T47D (cell line): ENCODE measurements around the gene SLC30A4.

Experiments
- DNase-seq, 2 experiments: peaks; one replicate each; pipeline versions ENCODE4 v3.0.0 to v3.0.0-alpha.2; 2011 to 2012; ENCODE audit warnings: low read depth in 1 of 2, low spot score in 1 of 2
- JUND ChIP-seq: IDR thresholded peaks from 2 replicates; pipeline ENCODE4 v1.6.1; 2012; ENCODE audit warnings: low read depth
- in situ Hi-C: cut with HindIII; loops from 2 replicates; pipeline ENCODE4 v1.10.0; 2016; ENCODE audit warnings: low sequenced_read_pairs, low pct_unique_long_range_greater_than_20kb

Gene SLC30A4

DNA sequence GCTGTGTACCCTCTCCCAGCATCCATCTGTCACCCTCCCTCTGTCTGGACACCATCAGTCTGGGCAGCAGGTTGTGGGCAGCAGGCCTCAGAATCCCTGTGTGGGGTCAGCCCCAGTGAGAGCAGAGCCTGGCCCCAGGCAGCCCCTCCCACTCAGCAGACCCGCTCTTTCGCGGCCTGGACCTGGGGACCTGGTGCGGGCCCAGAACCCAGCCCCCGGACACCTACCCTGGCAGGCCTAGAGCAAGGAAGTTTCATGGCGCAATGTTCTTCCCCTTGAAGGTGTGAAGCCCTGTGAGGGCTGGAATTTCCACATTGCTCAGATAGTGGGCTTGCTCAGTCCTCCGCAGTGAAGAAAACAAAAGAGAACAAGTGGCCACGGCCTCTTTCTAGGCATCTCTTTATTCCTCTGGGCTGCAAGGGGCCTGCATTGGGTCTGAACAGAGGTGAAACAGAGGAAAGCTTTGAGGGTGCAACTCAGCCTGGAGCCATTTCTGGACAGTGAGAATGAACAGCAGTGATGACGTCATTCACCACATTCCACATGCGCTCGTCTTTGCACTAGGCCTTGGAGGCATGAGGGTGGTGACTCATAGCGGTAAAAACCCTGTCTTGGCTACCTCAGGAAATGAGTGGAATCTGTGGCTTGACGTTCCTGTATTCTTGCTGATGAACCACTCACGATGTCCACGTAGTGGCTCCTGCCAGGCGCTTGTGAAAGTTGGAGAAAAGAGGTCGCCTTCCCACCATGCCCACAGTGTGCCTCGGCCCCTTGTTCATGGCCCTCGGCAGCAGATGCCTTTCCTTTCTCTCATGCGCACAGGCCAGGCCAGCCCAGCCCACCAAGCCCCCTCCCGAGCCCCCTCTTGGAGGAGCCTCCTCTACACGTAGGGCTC, 66.1 kb downstream of the SLC30A4 start:
- TF ChIP-seq JUND, result no peak; the same call in 1 of the 2 replicates
- in situ Hi-C loops, result no loop called here
- peak; percentile 49 to 82 for DNase-seq

DNA sequence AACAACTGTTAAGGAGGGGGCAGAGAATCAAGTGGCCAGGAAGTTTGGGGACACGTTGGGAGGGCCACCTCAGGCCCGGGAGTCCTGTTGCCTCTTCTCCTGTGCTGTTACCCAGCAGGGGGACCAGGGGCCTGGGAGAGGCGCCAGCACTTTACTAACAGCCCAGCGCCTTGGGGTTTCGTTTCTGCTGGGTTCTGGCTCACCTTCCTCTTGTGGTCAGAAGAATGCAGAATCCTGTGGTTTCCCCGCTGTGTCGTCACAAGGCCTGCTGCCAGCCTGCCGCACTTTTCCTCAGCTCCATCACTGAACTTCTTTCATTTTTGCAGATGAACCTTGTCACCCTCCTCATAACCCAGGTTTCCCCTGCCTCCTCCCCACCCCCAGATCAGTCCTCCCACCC, 67.7 kb downstream of the SLC30A4 start:
- in situ Hi-C loops, result no loop called here
- peak; percentile 58 to 82 for DNase-seq
- TF ChIP-seq JUND, result no peak

DNA sequence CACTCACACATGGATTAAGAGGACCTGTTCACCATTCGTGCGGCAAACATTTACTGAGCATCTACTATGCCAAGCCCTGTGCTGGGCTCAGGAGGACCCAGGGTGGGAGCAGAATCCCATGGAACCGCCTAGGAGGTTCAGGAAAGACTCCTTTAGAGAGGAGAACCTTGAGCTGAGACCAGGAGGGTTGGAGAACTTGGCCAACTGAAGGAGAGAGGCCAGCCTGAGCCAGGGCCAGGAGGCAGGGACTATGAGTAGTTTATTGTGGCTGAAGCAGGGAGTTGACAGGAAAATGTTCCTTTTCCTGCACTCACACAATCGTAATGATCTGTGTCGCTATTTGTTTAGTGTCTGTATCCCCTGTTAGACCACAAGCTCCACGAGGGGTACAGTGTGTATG, 71.3 kb downstream of the SLC30A4 start:
- no peak for DNase-seq
- no peak for TF ChIP-seq JUND
- in situ Hi-C loops, result no loop called here

GRCh38 chr15:45449916-45450867, 72.4 kb downstream of the SLC30A4 start:
- no peak for TF ChIP-seq JUND
- in situ Hi-C loops, result no loop called here
- DNase-seq, result no peak

- in situ Hi-C loops, result no loop called here
- no peak for TF ChIP-seq JUND
- no peak for DNase-seq
These were observed 73.2 kb downstream of the SLC30A4 start for GRCh38 chr15:45449395-45449794.

DNA sequence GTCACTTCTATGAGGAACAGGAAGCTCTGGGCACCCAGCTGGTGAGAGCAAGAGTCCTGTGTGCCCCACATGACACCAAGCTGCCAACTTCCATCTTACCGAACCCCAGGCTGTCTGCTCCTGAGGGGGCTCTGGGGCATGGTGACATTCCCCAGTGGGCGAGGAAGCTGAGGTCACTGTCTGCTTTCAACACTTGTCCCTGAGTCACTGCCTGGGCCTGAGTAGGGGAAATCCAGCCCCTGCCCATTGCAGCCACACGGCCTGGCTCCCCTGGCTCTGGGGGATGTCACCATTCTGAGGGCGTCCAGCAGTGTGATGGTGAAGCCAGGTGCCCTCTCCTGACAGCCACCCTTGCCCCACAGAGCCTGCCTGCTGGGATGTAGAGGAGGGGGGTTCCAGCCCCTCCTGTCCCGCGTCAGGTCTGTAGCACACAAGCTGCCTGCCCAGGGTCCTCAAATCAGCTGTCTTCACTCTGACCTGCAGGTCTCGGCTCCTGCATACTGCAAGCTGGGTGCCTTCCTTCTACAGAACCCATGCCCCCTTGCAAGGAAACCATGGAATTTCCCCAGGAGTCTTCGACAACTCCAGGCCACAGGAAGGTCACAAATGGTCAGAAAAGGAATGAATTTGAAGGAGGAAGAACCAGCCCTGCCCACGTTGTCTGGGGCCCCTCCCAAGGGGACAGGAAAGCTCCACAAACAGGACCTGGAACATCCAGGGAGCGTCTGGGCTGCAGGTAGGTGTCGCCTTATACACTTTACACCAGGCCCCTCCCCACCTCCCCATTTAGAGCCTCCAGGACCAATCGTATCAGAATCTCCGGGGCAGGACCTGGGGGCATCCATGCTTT, 74.3 kb downstream of the SLC30A4 start:
- TF ChIP-seq JUND, result no peak
- DNase-seq, result no peak
- in situ Hi-C loops, result no loop called here

DNA sequence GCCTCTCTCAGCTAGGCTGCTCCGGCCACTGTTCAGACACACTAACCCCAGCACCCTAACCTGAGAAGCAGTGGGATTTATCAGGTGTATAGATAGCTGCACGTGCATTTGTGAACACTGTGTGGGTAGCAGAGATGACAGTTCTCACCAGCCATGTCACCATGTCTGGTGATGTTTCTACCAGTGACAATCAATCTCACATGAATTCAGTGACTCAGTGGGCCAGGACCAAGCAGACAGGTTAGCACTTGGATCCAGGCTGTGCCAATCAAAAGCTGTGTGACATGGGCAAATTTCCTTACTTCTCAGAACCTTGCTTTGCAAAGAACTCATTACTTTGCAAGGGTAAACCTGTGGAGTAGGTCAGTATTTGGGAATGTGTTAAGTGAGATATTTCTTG, 78.9 kb downstream of the SLC30A4 start:
- in situ Hi-C loops, result no loop called here
- no peak for DNase-seq
- TF ChIP-seq JUND, result no peak

DNA sequence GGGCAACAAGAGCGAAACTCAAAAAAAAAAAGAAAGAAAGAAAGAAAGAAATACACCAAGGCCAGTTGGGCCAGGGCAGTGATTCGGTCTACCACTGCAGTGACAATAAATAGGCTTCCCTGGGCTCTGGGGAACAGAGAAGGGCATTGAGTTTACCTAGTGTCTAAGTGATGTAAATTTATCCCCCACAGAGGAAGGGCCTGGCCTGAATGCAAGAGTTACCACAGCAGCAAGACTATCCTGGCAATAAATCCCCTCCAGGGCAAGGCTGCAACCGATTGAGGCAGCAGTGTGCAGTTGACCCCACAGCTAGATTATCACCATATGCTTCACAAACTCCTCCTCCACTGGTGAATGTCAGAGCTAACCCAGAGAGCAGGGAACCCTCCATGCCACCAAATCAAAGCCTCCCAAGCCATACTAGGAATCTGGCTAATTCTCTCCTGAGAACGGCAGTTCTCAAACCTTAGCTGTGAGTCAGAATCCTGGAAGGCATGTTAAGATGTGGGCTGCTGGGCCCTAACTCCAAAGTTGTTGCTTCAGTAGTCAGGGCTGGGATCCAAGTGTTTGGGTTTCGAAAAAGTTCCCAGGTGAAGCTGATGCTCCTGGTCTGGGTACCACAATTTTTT, 79.9 kb downstream of the SLC30A4 start:
- in situ Hi-C loops, result no loop called here
- DNase-seq, result no peak
- no peak for TF ChIP-seq JUND

DNA sequence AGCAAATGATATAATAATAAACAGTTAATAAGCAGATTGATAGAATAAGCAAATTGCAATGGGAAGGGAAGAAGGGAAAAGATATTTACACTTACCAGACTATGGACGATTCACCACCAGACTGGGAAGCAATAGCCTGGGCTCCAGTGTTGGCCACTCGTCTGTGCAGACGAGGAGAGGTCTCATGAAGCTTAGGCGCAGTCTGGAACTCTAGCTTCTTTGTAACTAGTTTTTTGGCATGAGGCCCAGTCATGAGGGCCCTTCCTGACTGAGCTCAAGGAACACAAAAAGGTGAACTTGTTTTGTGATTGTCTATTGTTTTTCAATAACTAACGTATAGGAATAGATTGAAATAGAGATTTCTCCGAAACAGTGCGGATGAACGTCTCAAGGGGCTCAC, 80.9 kb downstream of the SLC30A4 start:
- DNase-seq, result no peak
- in situ Hi-C loops, result no loop called here
- TF ChIP-seq JUND, result no peak

DNA sequence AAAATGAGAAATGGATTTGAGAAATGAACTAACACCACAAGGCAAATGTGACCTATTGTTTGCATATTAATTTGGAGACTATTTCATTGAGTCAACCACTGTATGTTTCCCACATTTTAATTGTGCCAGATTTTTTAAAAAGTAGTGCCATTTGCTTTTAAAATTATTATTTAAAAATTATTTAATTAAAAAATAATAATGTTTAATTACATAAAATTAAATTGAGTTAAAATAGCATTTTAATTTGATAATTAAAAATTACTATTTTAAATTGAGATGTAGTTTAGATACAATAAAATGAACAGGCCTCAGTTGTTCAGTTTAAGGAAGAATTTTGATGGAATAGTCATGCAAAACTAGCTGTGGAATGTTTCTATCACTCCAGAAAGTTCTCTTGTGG, 81.5 kb downstream of the SLC30A4 start:
- no peak for TF ChIP-seq JUND
- in situ Hi-C loops, result no loop called here
- DNase-seq, result no peak

DNA sequence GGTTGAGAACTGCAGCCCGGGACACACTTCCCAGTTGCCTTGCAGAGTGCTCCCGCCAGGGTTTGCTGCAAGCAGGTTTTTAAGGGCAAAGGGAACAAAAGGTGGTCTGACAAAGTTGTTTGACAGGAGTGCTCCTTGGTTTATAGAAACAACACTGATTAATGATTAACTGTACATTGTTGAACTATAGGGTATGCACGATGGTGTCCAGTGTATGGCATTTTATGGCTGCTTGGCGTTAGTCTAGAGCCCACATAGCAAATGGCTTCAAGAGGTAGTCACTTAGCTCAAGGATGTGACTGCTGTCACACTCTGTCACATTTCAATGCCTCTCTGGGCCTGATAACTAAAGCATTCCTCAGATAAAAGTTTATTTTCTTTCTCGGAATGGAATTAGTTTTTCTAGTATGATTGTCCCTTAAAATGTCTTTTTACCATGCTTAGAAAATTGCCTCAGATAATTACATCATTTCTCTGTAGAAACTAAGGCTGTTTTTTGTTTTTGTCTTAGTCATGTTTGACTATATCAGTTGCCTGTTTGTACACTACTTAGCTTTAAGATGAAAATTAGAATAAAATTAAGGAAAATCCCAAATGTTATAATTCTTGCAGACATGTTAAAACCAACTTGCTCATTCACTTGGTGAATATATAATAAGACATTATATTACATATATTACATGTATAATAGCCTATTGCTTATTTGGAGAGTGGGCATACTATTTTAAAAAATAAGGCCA, 82.9 kb downstream of the SLC30A4 start:
- in situ Hi-C loops, result no loop called here
- no peak for DNase-seq
- TF ChIP-seq JUND, result no peak
